TTC549 (cell line): ENCODE data around the gene GRIFIN.

Source experiments
- FAIRE-seq: peaks from 2 replicates; lab custom pipeline; 2012; peaks lifted over from hg19 to GRCh38; lab: Jason Lieb, UNC

The GRIFIN gene

GRCh38 chr7:2497500-2498336 is 21.5 kb upstream of the GRIFIN start:
- FAIRE-seq: no peak

DNA sequence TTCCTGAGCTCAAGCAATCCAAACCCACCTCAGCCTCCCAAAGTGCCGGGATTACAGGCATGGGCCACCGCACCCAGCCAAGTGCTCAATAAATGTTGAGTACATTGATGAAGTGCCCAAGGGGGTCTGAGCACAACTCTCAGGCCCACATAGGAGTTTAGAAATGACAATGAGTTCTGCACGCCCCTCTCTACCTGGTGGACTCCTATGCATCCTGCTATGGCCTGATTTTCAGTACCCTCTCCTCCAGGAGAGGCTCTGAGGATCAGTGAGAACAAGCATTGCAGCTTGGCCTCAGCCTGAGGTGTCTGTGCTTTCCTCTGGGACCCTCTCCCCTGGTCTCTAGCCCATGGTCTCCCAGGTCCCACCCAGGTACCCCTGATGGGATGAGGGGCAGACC is 20.9 kb upstream of the GRIFIN start:
- no peak for FAIRE-seq

- FAIRE-seq: no peak
Measured at GRCh38 chr7:2496375-2496774, 20.2 kb upstream of the GRIFIN start.

- no peak for FAIRE-seq
Measured at GRCh38 chr7:2495418-2496299, 19.5 kb upstream of the GRIFIN start.

GRCh38 chr7:2494191-2495130 is 18.3 kb upstream of the GRIFIN start:
- no peak for FAIRE-seq

- FAIRE-seq: no peak
Measured at GRCh38 chr7:2493205-2494164, 17.3 kb upstream of the GRIFIN start.

DNA sequence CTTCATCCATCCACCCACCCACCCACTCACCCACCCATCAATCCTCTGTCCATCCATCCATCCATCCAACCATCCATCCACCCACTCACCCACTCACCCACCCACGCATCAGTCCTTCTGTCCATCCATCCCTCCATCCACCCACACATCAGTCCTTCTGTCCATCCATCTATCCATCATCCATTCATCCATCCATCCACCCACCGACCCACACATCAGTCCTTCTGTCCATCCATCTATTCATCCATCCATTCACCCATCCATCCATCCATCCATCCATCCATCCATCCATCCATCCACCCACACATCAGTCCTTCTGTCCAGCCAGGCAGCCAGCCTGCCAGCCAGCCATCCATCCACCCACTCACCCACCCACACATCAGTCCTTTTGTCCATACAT is 15.8 kb upstream of the GRIFIN start:
- no peak for FAIRE-seq

GRCh38 chr7:2490181-2490651 is 14.0 kb upstream of the GRIFIN start:
- no peak for FAIRE-seq

DNA sequence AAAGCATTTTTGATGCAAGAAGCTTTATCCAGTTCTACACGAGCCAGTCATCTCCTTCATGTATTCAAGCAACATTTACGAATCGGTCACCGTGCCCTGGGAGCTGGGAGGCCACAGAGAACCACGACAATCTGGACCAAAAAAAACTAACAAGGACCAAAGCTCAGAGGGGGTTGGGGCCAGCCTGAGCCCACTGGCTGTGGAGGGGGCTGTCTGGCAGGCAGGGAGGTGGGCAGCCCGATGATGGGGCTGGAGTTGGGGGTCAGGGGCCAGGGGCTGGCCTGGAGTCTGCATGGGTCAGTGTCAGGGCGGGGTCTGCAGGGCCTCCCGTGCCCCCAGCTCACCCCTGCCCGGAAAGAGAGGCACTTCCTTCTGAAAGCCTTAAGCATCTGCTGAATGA is 12.5 kb upstream of the GRIFIN start:
- no peak for FAIRE-seq

- FAIRE-seq: no peak
Measured at GRCh38 chr7:2488272-2488645, 12.1 kb upstream of the GRIFIN start.

- FAIRE-seq: no peak
Measured at GRCh38 chr7:2487586-2488271, 11.5 kb upstream of the GRIFIN start.

- FAIRE-seq: no peak
Measured at GRCh38 chr7:2484868-2485267, 8.7 kb upstream of the GRIFIN start.

DNA sequence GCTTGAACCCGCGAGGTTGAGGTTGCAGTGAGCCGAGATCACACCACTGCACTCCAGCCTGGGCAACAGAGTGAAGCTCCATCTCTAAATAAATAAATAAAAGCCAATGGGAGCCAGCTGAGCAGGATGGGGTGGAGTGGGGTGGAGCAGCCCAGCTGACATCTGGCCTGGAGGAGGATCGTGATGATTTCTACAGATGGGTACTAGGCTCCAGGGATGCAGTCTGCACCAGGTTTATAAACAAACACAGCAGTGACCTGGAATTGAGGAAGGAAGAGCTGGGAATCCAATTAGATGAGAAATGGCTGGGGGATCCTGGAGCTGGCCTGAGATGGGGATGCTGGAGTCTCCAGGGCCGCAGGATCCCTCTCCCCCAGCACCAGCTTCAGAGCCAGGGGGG is 7.3 kb upstream of the GRIFIN start:
- no peak for FAIRE-seq

- FAIRE-seq: no peak
Measured at GRCh38 chr7:2482725-2483451, 6.7 kb upstream of the GRIFIN start.

DNA sequence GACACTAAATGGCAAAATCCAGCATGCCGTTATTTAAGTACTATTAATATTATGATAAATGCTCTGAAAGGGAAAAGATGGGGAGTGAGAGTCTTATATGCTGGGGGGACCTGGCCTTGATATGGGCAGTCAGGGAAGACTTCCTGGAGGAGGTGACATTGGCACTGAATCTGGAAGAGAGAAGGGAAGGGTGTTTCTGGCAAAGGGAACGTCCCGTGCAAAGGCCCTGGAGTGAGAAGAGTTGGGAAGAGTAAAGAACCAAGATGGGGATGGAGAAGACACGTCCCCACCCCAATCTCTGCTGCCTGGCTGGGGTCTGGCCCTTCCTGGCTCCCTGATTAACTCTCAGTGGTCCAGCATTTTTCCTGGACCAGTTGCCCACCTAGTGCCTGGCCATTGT is 5.0 kb upstream of the GRIFIN start:
- FAIRE-seq: no peak

- no peak for FAIRE-seq
Measured at GRCh38 chr7:2480070-2480408, 3.8 kb upstream of the GRIFIN start.

DNA sequence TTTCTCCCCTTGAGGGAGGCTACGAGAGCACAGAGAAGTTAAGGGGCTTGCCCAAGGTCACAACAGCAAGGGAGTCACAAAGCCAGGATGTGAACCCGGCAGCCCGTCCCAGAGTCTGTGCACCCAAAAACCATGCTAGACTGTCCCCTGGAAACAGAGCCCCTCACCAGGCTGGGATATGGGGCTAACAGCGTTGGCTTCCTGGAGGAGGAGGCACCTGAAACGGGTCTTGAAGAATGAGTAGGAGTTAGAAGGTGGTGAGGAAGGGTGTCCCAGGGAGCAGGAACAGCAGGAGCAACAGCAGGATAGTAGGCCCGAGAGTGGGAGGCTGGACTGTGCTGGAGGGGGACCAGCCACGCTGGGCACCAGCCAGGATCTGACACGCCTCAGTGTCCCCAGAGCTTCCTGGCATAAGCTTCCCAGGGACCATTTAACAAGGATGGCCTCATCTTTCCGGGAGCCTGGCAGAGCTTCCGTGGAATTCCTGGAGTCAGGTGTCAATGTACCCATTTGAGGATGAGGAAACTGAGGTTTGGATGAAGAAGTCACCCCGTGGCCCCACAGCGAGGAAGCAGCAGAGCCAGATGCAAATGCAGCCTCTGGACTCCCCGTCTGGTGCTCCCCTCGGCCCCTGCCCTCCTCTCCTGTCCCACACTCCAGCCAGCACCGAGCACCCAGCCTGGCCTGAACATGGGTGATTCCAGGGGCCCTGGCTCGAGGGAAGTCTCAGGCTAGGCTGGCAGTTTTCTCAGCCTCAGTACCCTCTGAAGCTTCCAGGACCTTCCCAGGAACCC is 3.3 kb upstream of the GRIFIN start:
- no peak for FAIRE-seq

- no peak for FAIRE-seq
Measured at GRCh38 chr7:2478800-2479199, 2.6 kb upstream of the GRIFIN start.

DNA sequence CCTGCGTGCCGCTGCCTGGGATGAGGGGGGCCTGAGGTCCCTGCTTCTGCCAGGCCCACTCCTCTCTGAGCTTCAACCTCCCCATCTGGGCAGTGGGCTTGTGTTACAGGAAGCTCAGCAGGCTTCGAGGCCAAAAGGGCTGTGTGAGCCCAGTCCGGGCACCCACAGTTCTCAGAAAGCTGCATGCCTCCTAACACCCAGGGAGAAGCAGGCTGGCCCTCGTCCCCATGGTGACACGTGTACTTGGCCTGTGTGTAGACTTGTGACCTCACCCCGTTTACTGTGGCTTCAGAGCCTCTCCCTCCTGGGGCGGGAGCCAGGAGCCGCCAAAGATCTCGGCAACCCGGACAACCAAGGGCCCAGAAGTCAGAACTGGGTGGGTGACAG is 2.2 kb upstream of the GRIFIN start:
- no peak for FAIRE-seq
